Iris pigment epithelial cell (primary cell): ENCODE data around the gene SMPD1.

Experiments
- DNase-seq: peaks from one replicate; pipeline ENCODE4 v3.0.0-alpha.2; 2011; ENCODE audit warnings: low read depth

SMPD1 gene

DNA sequence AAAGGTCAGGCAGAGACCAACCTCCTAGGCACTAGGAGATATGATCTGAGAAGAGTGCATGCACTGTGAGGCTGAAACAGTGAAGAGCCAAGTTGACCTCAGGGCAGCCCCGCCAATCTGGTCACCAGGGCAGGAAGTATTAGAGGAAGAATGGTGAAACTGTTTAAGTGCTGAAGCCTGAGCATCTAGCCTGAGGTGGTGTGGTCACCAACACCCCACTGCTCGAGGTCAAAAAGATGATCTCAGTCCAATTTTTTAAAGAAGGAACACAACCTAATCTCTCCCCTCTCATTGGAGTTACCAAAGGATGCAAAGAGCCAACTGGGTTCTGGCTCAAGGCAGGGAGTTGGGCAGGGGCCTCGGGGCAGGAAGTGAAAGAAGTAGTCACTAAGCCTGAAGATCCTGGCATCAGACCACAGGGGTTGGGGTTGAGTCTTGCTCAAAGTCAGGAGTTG is 24.6 kb downstream of the SMPD1 start:
- no peak for DNase-seq

DNA sequence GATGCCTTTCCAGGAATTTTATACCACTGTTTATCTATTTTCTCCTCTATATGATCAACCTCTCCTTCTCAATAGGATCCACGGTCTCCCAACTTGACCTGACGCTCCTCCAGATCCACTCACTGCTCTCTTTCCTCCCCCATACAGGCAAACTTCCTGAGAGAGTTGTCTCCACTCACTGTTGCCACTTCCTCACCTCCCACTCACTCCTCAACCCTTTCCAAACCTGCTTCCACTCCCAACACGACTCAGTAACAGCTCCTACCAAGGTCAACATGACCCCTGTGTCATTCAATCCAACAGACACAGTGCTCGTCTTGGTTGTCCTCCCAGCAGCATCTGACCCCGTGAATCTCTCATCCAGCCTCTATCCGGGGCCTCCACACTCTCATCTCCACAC is 25.5 kb downstream of the SMPD1 start:
- DNase-seq = no peak

- peak; percentile 9 for DNase-seq
These were observed 27.8 kb downstream of the SMPD1 start for GRCh38 chr11:6417907-6418556.

DNA sequence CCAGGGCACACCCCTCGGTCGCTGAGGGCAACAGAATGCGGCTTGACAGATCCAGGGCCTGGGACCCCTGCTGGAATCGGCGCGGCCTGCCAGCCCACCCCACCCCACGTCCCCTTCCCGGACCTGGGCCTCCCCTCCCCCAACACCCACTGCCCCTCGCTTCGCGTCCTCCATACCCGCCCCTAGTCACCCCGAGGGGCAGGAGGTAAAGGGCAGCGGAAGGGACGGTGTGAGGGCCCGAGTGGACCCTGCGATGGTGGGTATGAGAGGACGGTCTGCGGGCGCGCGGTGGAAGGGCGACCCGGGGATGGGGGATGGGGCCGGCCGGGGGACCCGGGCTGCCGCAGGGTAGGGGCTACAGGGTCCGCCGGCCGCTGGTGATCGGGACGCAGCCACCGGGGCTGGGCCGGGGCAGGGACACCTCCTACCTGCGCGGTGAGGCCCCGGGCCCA is 28.3 kb downstream of the SMPD1 start:
- no peak for DNase-seq

DNA sequence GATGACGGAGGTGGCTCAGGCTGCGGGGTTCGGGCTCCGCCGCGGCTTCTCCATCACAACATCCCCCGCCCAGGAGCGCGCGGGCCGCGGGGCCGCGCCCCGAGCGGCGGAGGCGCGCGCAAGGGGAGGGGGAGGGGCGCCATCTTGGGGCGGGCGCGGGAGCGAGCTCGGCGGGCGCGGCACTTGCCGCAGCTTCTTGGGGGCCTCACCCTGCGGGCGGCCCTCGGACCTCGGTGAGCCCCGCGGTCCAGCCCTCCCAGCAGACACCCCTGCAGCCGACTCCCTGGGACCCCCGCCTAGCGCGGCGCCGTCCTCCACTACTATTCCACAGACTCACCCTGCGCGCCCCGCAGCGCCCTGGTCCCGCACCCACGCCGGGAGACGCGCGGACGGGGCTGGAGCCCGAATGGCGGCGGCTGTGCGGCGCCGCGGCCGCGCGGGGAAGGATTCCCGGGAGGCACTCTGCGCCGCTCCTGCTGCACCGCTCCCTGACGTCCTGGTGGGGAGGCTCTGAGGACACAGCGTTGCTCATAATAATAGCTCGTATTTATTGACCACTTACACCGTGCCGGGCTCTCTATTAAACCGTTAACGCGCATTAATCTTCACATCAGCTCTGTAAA is 28.8 kb downstream of the SMPD1 start, which contains the start of gene APBB1:
APBB1 (minus strand) TSS at position 86 of the 623 bp plus-strand sequence. CDS start 7,747 bp downstream, outside the sequence.
- peak; percentile 60 for DNase-seq

GRCh38 chr11:6420677-6421076 is 30.4 kb downstream of the SMPD1 start:
- DNase-seq = no peak

DNA sequence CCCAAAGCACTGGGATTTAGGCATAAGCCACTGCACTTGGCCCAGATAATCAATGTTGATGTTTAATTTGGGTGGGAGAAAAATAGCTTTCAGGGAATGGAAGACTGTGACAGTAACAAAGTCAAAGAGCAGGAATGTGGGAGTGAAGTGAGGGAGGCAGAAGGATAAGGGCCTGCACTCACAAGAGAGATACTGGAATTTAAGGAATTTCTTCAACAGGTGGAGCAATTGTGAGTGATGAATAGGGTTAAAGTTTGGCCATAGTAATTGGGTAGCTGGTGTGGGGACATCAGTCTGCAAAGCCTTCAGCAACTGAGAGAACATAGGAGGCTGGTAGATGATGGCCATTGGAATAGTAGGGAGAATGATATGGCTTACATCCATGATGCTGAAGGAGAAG is 37.2 kb downstream of the SMPD1 start:
- DNase-seq = no peak

DNA sequence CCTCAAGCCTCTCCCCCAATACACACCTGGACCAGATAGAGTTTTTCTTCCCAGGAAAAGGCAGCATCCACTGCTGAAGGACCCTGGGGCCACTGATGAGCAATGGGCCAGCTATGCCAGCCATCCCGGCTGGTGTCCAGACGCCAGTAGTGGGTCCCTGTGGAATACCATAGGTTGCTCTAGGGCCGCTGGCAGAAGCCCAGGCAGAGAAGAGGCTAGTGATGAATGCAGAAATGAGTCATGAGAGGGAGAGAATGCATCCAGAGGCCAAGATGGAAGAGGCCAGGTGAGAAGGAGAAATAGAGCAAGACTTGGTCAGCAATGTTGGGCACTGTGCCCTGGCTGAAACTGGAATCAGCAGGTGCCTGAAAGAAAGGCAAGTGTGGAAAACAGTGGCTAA is 41.6 kb downstream of the SMPD1 start:
- peak; percentile 41 for DNase-seq

DNA sequence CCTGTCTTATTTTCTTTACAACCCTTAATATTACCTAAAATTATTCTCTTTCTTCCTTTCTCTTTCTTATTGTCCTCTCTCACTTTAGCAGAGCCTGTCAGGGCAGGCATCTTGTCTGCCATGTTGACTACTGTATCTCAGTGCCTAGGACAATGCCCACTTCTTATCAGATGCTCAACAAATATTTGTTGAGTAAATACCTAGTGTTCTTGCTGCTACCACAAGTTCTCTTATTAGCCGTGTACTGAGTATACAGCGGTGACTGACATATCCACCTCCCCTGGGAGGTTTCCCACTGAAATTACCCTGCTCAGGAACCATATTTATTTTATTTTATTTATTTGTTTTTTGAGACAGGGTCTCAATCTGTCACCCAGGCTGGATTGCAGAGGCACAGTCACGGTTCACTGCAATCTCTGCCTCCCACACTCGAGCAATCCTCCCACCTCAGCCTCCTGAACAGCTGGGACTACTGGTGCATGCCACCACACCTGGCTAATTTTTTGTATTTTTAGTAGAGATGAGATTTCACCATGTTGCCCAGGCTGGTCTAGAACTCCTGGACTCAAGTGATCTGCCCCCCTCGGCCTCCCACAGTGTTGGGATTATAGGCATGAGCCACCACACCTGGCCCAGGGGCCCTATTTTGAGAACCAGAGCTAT is 43.9 kb downstream of the SMPD1 start:
- no peak for DNase-seq

DNA sequence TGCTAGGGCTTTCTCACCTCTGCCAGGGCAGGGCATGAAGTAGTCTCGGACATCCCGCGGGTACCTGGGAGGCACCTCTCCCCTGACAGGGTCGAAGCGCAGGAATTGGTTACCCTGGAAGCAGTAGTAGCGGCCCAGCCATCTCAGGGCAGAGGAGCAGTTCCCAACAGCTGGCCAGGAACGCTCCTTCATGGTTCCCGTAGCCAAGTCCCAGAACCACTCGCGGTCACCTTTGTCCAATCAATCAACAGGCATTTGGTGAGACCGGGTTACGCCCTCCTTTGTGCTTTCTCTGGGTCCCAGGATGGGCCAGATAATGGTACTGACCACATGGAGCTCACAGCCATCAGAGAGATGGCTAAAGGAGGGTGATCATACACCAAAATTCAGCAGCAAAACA is 47.1 kb downstream of the SMPD1 start:
- no peak for DNase-seq

- DNase-seq = no peak
These were observed 47.7 kb downstream of the SMPD1 start for GRCh38 chr11:6437993-6438392.

- peak; percentile 63 for DNase-seq
These were observed 48.8 kb downstream of the SMPD1 start for GRCh38 chr11:6438979-6439571.

DNA sequence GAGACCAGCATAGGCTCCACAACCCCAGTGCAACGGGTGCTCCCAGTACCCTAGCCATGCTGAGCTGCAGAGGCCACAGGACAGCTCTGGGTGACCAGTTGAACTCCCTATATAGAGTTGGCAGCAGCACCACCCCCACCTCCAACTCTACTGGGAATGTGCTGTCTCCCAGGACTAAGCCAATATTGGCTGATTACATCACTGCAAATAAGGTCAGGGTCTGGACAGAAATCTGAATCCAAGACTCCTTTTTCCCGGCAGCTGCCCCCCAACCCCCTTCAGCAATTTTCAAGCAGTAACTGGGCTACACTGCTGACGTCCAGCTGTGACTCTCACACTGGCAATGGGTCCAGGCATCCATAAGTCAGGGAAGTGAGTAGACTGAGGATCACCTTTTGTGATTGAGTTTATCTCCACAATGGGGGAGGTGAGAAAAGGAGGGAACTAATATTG is 50.7 kb downstream of the SMPD1 start, which contains the start of gene HPX:
HPX (minus strand) TSS at position 82 of the 453 bp plus-strand sequence; CDS start at position 58, 24 bp downstream.
- no peak for DNase-seq

- DNase-seq = no peak
These were observed 52.2 kb downstream of the SMPD1 start for GRCh38 chr11:6442441-6442840.

DNA sequence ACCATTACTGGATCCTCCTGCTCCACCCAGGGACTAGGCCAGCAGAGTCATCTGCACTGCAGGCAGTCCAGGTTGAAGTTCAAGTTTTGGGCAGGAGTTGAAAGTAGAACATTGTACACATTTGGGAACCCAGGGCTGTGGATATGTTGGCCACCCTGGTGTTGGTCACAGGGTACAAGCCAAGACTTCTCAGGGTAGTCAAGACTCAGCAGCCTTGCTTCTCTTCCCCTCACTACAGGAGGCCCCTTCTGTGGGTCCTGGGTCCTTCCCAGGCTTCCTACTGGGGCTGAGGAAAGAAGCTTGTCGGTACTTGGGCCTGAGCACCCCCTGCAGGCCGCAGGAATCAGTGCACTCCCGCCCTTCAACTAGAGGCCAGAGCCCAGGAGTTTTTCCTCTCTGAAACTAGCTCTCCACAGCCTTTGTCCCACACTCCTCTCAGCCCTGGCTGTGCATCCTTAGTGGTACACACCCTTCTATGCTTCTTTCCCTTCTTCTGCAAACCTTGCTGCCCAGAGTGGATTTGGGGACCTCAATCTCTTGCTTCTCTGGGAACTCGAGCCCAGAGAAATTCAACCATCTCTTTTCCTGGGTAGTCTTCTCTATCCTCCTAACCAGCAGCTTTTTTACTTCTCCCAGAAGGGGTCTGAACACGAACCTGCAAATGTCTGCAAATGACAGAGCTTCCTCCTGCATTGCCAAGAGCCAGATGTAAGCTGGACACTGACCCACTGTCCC is 53.2 kb downstream of the SMPD1 start:
- peak; percentile 60 for DNase-seq
